Tibial nerve (tissue), 4 donors: ENCODE measurements around the gene EIF1B. TPM values are rescaled to one million over a fixed set of nuclear protein-coding genes. Genes with fewer than 3 reads are reported as not detected.

Experiments used
- DNase-seq, 2 donors: peaks; one replicate each; pipeline ENCODE4 v3.0.0-alpha.2; 2019; ENCODE audit warnings: low spot score in 2 of 2
- H3K27ac ChIP-seq, 4 donors: fragments of 200-600 bp; sonication (generic) in 3 of 4; one replicate each; pipeline ENCODE4 v1.5.1; 2017 to 2019; ENCODE audit warnings: mild to moderate bottlenecking in 1 of 4
- H3K27me3 ChIP-seq, 2 donors: fragments of 200-600 bp; sonication (generic) in 1 of 2; one replicate each; pipeline versions ENCODE4 v1.5.1 to v1.6.0; 2017 to 2019
- H3K36me3 ChIP-seq, 3 donors: fragments of 200-600 bp; sonication (generic); one replicate each; pipeline ENCODE4 v1.5.1; 2018 to 2019
- H3K4me1 ChIP-seq, 4 donors: fragments of 200-600 bp; sonication (generic) in 3 of 4; one replicate each; pipeline ENCODE4 v1.5.1; 2017 to 2019
- H3K4me3 ChIP-seq, 4 donors: fragments of 200-600 bp; sonication (generic) in 3 of 4; one replicate each; pipeline ENCODE4 v1.5.1; 2017 to 2019; ENCODE audit warnings: mild to moderate bottlenecking in 1 of 4, moderate library complexity in 1 of 4
- H3K9me3 ChIP-seq, 4 donors: fragments of 200-600 bp; sonication (generic) in 3 of 4; one replicate each; pipeline ENCODE4 v1.5.1; 2017 to 2019
- EP300 ChIP-seq, 2 donors: sonication (generic); formaldehyde crosslinking; IDR thresholded peaks; one replicate each; pipeline ENCODE4 v1.6.1; 2017; ENCODE audit warnings: antibody characterized with exemption in 2 of 2, mild to moderate bottlenecking in 1 of 2
- POLR2A ChIP-seq, 2 donors: fragments of 450-650 bp; IDR thresholded peaks; one replicate each; pipeline ENCODE4 v1.6.1; 2017; ENCODE audit warnings: antibody characterized with exemption in 2 of 2, mild to moderate bottlenecking in 2 of 2, moderate library complexity in 2 of 2
- WGBS, 2 donors: methylation state at CpG; one replicate each; pipeline ENCODE4 v1.1.5; 2018; 5-methylcytosine and 5-hydroxymethylcytosine counted together
- total RNA-seq, 4 donors: library from RNA; depleted of rRNA; stranded (reverse); fragments of >200 nt; gene quantifications; one replicate each; pipeline ENCODE4 v1.1.0, GENCODE V29; 2016
- TF ChIP-seq, protein P1 (sequence below), 5 experiments: fragments of 200-600 bp in 3 of 5; fragments of 450-650 bp in 2 of 5; sonication (generic) in 3 of 5; IDR thresholded peaks; one replicate each; pipeline ENCODE4 v1.5.1; 2016 to 2019; ENCODE audit warnings: antibody characterized with exemption in 5 of 5, mild to moderate bottlenecking in 3 of 5, moderate library complexity in 2 of 5

The EIF1B gene
- total RNA-seq, 4 donors from 2014 or later, result 24.0 to 36.9 (median 30.1) TPM

- no peak for DNase-seq
- 85 to 95% methylated on average over 5 of the region's 5 CpGs for WGBS, 2 donors
- Histone ChIP-seq H3K4me3 (no peak overlapping the region), H3K27me3 (no peaks in the 10 kb centered on the region), H3K36me3 (peaks cover 0 to 34% (median 0%) of the 10 kb centered on the region in 3 donors), H3K9me3 (no peaks in the 10 kb centered on the region), H3K27ac (peak overlapping the region in 2 of 4 donors; percentile 25 to 50), H3K4me1 (peaks cover 0 to 13% (median 0%) of the 10 kb centered on the region in 4 donors)
- TF ChIP-seq, protein P1, sequence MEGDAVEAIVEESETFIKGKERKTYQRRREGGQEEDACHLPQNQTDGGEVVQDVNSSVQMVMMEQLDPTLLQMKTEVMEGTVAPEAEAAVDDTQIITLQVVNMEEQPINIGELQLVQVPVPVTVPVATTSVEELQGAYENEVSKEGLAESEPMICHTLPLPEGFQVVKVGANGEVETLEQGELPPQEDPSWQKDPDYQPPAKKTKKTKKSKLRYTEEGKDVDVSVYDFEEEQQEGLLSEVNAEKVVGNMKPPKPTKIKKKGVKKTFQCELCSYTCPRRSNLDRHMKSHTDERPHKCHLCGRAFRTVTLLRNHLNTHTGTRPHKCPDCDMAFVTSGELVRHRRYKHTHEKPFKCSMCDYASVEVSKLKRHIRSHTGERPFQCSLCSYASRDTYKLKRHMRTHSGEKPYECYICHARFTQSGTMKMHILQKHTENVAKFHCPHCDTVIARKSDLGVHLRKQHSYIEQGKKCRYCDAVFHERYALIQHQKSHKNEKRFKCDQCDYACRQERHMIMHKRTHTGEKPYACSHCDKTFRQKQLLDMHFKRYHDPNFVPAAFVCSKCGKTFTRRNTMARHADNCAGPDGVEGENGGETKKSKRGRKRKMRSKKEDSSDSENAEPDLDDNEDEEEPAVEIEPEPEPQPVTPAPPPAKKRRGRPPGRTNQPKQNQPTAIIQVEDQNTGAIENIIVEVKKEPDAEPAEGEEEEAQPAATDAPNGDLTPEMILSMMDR (IDR thresholded peaks at IDR 0.05), result no peak
- TF ChIP-seq EP300 (IDR thresholded peaks at IDR 0.05) (no peak), POLR2A (IDR thresholded peaks at IDR 0.05) (no peak)
Measured at GRCh38 chr3:40299130-40299720, 10.3 kb upstream of the EIF1B start.

GRCh38 chr3:40299721-40300335, 9.7 kb upstream of the EIF1B start:
- DNase-seq, result no peak
- H3K4me1 ChIP-seq, result peaks cover 0 to 13% (median 0%) of the 10 kb centered on the region in 4 donors
- no peaks in the 10 kb centered on the region for H3K27me3 ChIP-seq
- no peak overlapping the region for H3K4me3 ChIP-seq
- 55 to 58% methylated on average over 3 of the region's 3 CpGs for WGBS, 2 donors
- TF ChIP-seq POLR2A (IDR thresholded peaks at IDR 0.05) (no peak), EP300 (IDR thresholded peaks at IDR 0.05) (peak in 1 of 2 donors; percentile 79)
- H3K27ac ChIP-seq, result peak overlapping the region in 2 of 4 donors; percentile 25 to 50
- peaks cover 0 to 34% (median 0%) of the 10 kb centered on the region in 3 donors for H3K36me3 ChIP-seq
- H3K9me3 ChIP-seq, result no peaks in the 10 kb centered on the region

DNA sequence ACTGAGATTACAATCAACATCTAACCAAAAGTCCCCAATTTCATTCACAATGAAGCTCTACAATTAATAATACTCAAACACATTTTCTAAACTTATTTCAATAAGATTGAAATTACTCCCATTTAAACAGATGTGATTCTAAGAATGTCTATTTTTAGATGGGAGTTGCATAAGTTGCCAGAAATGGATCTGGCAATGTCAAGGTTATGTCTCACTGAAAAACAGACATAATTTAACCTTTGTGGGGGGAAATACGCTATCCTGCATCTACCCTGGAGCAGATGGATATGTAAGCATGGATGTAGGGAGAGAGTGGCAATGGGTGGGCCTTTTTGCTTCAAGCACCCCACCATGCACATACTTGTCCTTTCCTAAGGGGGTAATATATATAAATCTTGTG, 6.7 kb upstream of the EIF1B start:
- Histone ChIP-seq H3K4me1 (peaks cover 0 to 13% (median 0%) of the 10 kb centered on the region in 4 donors), H3K4me3 (no peak overlapping the region), H3K27ac (no peak overlapping the region), H3K9me3 (no peaks in the 10 kb centered on the region), H3K36me3 (peaks cover 0 to 22% (median 0%) of the 10 kb centered on the region in 3 donors), H3K27me3 (no peaks in the 10 kb centered on the region)
- 62 to 65% methylated on average over 1 of the region's 1 CpG for WGBS, 2 donors
- no peak for DNase-seq
- TF ChIP-seq, protein P1 (IDR thresholded peaks at IDR 0.05), result no peak
- TF ChIP-seq POLR2A (IDR thresholded peaks at IDR 0.05), result no peak
- TF ChIP-seq EP300 (IDR thresholded peaks at IDR 0.05), result no peak

GRCh38 chr3:40304352-40304751, 5.2 kb upstream of the EIF1B start:
- Histone ChIP-seq H3K9me3 (no peaks in the 10 kb centered on the region), H3K36me3 (peaks cover 0 to 17% (median 0%) of the 10 kb centered on the region in 3 donors), H3K4me1 (peaks cover 0 to 18% (median 3%) of the 10 kb centered on the region in 4 donors), H3K27ac (no peak overlapping the region), H3K27me3 (no peaks in the 10 kb centered on the region), H3K4me3 (no peak overlapping the region)
- TF ChIP-seq POLR2A (IDR thresholded peaks at IDR 0.05), result no peak
- TF ChIP-seq EP300 (IDR thresholded peaks at IDR 0.05), result no peak
- TF ChIP-seq, protein P1 (IDR thresholded peaks at IDR 0.05), result no peak
- no peak for DNase-seq
- WGBS, 2 donors, result 89 to 96% methylated on average over 2 of the region's 2 CpGs

GRCh38 chr3:40306336-40306735, 3.2 kb upstream of the EIF1B start:
- Histone ChIP-seq H3K36me3 (peaks cover 0 to 1% (median 0%) of the 10 kb centered on the region in 3 donors), H3K9me3 (no peaks in the 10 kb centered on the region), H3K4me1 (peaks cover 0 to 16% (median 5%) of the 10 kb centered on the region in 4 donors), H3K27me3 (no peaks in the 10 kb centered on the region), H3K4me3 (no peak overlapping the region), H3K27ac (no peak overlapping the region)
- TF ChIP-seq POLR2A (IDR thresholded peaks at IDR 0.05) (no peak), EP300 (IDR thresholded peaks at IDR 0.05) (no peak)
- no peak for DNase-seq
- 77 to 82% methylated on average over 3 of the region's 3 CpGs for WGBS, 2 donors

DNA sequence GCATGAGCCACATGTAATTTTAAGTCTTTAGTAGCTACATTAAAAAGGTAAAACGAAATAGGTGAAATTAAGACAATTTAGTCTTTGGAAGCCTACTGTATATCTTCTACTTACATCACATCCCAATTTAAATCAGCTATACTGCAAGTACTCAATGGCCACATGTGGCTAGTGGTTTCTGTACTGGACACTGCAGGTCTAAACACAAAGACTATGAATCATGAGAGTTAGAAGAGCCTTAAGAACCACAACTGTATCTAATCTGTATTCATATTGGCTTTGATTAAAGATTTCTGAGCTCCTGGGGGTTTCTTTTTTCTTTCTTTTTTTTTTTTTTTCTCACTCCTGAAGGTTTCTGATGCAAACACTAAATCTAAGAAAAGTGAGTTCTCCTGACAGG, 2.3 kb upstream of the EIF1B start:
- H3K27me3 ChIP-seq, result no peaks in the 10 kb centered on the region
- no peak overlapping the region for H3K4me3 ChIP-seq
- 87 to 93% methylated on average over 1 of the region's 1 CpG for WGBS, 2 donors
- DNase-seq, result no peak
- TF ChIP-seq POLR2A (IDR thresholded peaks at IDR 0.05) (no peak), EP300 (IDR thresholded peaks at IDR 0.05) (no peak)
- TF ChIP-seq, protein P1 (IDR thresholded peaks at IDR 0.05), result no peak
- no peak overlapping the region for H3K27ac ChIP-seq
- H3K36me3 ChIP-seq, result peaks cover 0 to 10% (median 0%) of the 10 kb centered on the region in 3 donors
- H3K9me3 ChIP-seq, result no peaks in the 10 kb centered on the region
- H3K4me1 ChIP-seq, result peaks cover 0 to 24% (median 10%) of the 10 kb centered on the region in 4 donors
